ENCODE data around the gene FBXO21.

- TF ChIP-seq POLR2A (IDR thresholded peaks at IDR 0.05) (no peak), CTCF (IDR thresholded peaks at IDR 0.05) (no peak), POLR2AphosphoS5 (IDR thresholded peaks at IDR 0.05) (no peak), EP300 (IDR thresholded peaks at IDR 0.05) (no peak)
These were observed 2.1 kb downstream of the FBXO21 start for GRCh38 chr12:117188121-117188665.

Measured in stomach (tissue), 4 donors.